SK-N-SH treated with all-trans-retinoic acid at 6 μM for 48 hours (cell line): Measurements from ENCODE around the gene ZDHHC4.

Experiments
- ARNTL ChIP-seq: fragments of 450-650 bp; formaldehyde crosslinking; IDR thresholded peaks from 2 replicates; pipeline ENCODE4 v1.5.0; 2020; ENCODE audit warnings: low read depth, mild to moderate bottlenecking, moderate library complexity, borderline replicate concordance
- BACH2 ChIP-seq: fragments of 250-450 bp; sonication (Bioruptor Pico); IDR thresholded peaks from 2 replicates; pipeline ENCODE4 v1.9.0; 2021; ENCODE audit warnings: mild to moderate bottlenecking, borderline replicate concordance
- CSDC2 ChIP-seq: fragments of 250-450 bp; sonication (Bioruptor Pico); IDR thresholded peaks from 2 replicates; pipeline ENCODE4 v1.5.0; 2020; ENCODE audit warnings: mild to moderate bottlenecking, moderate library complexity
- ISL1 ChIP-seq: fragments of 250-450 bp; sonication (Bioruptor Pico); IDR thresholded peaks from 2 replicates; pipeline ENCODE4 v2.1.2; 2022; ENCODE audit warnings: mild to moderate bottlenecking, moderate library complexity
- OSR1 ChIP-seq: fragments of 250-450 bp; sonication (Bioruptor Pico); IDR thresholded peaks from 2 replicates; pipeline ENCODE4 v1.8.0; 2022; ENCODE audit warnings: moderate library complexity, mild to moderate bottlenecking, inconsistent platforms
- PATZ1 ChIP-seq: fragments of 250-450 bp; sonication (Bioruptor Pico); IDR thresholded peaks from 2 replicates; pipeline ENCODE4 v1.8.0; 2020; ENCODE audit warnings: mild to moderate bottlenecking, moderate library complexity, borderline replicate concordance
- POU6F1 ChIP-seq: fragments of 250-450 bp; sonication (Bioruptor Pico); IDR thresholded peaks from 2 replicates; pipeline ENCODE4 v1.8.0; 2021; ENCODE audit warnings: low read depth, mild to moderate bottlenecking, moderate library complexity, borderline replicate concordance
- PPARA ChIP-seq: fragments of 250-450 bp; sonication (Bioruptor Pico); IDR thresholded peaks from 2 replicates; pipeline ENCODE4 v1.5.0; 2020; ENCODE audit warnings: mild to moderate bottlenecking, borderline replicate concordance
- RARB ChIP-seq: fragments of 250-450 bp; sonication (Bioruptor Pico); IDR thresholded peaks from 2 replicates; pipeline ENCODE4 v1.8.0; 2021; ENCODE audit warnings: mild to moderate bottlenecking, moderate library complexity
- TSHZ2 ChIP-seq: fragments of 250-450 bp; sonication (Bioruptor Pico); IDR thresholded peaks from 2 replicates; pipeline ENCODE4 v1.5.0; 2020; ENCODE audit warnings: mild to moderate bottlenecking, moderate library complexity
- ZFP30 ChIP-seq: fragments of 450-650 bp; formaldehyde crosslinking; IDR thresholded peaks from 2 replicates; pipeline ENCODE4 v1.5.0; 2022; ENCODE audit warnings: mild to moderate bottlenecking, moderate library complexity
- ZNF565 ChIP-seq: fragments of 450-650 bp; formaldehyde crosslinking; conservative IDR thresholded peaks from 2 replicates; pipeline ENCODE4 v1.5.0; 2020; ENCODE audit warnings: low read depth, mild to moderate bottlenecking, moderate library complexity
- ZNF70 ChIP-seq: fragments of 450-650 bp; formaldehyde crosslinking; IDR thresholded peaks from 2 replicates; pipeline ENCODE4 v1.5.0; 2020; ENCODE audit warnings: mild to moderate bottlenecking, moderate library complexity

DNA sequence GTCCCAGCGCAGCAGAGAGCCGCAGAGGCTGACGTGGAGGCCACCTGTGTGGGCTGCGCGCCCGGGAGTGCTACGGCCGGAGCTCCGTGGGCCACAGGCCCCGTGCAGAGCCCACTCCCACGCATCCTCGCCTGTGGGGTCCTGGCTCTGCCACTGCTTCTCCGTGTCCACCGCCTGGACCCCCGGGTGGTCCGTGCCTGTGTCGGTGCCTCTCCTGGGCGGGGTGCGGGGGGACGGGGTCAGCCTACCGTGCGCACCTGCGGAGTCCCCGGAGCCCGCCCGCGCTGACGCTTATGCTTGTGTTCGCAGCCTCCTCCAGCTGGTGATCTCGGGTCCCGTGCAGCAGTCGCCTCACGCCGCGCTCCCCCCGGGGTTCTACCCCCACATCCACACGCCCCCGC, 30.4 kb downstream of the ZDHHC4 start:
- TF ChIP-seq ARNTL (CRISPR knock-in tag), result no peak
- no peak for TF ChIP-seq ZNF565 (CRISPR knock-in tag)
- TF ChIP-seq RARB, result no peak
- TF ChIP-seq ISL1 (CRISPR knock-in tag), result no peak
- no peak for TF ChIP-seq CSDC2
- TF ChIP-seq PATZ1, result no peak
- no peak for TF ChIP-seq ZFP30 (CRISPR knock-in tag)
- no peak for TF ChIP-seq TSHZ2 (CRISPR knock-in tag)
- no peak for TF ChIP-seq ZNF70 (CRISPR knock-in tag)
- no peak for TF ChIP-seq PPARA (CRISPR knock-in tag)
- no peak for TF ChIP-seq BACH2 (CRISPR knock-in tag)
- TF ChIP-seq OSR1, result no peak
- no peak for TF ChIP-seq POU6F1
